ENCODE data around the gene NLGN4Y.

DNA sequence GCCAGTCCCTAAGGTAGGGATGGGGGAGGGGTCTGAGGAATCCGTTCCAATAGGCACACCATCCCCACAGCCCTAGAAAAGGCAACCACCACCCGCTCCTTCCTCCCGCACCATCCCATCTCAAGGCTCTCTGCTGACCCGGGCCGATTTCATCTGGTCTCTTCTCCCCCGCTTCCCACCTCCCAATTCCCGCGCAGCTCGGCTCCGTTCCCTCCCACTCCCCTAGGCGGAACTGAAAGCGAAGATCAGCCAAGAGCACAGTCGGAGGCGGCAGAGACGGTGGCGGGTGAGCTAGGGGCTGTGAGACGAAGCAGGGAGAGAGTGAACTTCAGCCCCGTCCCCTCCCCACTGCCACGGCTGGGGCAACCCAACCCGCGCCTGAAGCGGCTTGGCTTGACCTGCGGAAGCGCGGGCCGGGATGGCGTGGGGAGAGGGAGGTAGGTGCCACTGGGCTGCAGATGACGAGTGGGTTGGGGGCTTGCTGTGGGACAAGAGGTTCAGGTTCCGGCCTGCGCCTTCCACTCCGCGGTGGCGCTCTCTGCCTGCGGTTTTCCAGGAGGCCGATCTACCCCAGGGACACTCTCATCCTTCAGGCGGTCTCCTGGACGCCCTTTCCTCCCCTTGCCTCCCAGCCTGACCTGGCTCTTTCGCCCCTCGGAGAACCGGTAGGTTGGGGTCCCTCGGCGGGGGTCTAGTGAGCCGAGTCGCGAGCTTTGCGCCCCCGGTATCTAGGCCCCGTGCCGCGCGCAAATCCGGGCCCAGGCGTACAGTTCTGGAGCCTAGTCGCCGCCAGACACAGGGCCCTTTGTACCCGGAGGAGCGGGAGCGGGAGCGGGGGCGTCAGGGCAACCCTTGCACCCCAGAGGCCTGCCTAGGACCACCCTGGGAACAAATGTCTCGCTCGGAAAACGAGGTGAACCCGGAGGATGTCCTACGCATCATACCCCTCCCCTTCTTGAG lies at the start of gene NLGN4Y:
- TF ChIP-seq CTCF (IDR thresholded peaks at IDR 0.05), result no peak
- TF ChIP-seq EP300 (IDR thresholded peaks at IDR 0.05), result no peak
- TF ChIP-seq POLR2A (IDR thresholded peaks at IDR 0.05), result no peak
- TF ChIP-seq POLR2AphosphoS5 (IDR thresholded peaks at IDR 0.05), result no peak

Data from stomach (tissue), 4 donors.